ENCODE results near the gene KRI1.

KRI1 gene

DNA sequence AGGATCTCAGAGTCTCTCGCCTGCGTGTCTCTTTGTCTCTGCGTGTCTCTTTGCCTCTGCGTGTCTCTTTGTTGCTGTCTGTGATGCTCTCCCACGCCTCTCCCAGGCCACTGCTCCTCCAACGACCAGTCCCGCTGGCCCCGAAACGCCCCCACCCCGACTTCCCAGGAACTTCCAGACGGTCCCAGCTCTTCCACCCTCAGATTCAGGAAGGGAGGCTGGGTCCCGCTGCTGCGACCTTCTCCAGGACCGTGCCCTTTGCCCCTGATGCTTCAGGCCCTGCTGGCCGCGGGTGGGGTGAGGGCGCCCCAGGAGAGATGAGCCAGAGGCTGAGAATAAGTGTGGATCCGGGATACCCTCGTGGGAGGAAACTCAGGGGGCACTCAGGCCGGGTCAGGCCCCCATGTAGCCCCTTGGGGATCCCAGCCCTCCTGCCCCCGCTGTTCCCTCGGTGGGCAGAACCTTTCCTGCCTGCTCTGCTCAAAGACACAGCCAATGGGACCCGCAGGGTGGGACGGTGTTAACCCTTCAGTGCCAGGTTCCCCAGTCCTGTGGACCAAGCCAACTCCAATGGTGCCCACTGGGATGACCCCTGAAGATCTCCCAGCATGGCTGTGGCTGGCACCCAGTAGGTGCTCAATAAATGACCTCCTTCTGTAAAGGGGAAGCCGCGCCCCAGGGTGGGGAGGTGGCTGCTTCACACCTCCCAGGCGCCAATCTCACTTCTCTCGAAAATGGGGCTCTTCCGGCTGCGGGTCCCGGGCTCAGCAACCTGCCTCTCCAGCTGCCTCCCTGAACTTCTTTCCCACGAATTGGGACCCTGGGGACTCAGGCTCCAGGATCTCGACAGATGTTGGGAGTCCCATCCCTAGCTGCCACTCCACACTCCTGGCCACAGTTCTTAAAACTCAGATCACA, 47.1 kb downstream of the KRI1 start:
- DNase-seq (ENCODE audit: low read depth), result no peak

DNA sequence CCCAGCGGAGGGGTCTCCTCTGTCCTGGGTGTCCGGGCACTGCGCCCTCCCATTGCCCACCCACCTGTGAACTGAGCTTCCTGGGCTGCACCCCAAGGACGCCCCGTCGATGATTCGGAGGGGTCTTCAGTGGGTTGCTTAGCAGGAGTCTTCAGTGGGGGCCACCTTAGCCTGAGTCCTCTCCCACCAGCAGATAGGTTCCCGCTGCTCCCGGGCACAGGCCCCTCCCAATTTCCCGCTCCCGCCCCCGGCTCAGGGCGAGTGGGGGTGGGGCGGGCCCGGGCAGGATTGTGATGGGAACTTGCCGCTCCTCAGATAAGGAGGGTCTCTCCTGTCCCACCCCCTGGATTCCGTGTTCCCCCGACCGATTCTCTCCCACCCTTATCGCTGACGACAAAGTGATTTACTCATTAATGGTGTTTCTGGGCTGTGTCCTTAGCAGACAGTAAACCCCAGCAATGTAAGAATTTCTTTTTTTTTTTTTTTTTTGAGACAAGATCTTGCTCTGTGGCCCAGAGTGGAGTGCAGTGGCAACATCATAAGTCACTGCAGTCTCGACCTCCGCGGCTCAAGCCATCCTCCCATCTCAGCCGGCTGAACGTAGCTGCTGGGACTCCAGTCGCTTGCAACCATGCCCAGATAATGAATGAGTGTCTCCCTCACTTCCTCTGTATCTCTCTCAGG, 47.9 kb downstream of the KRI1 start:
- peak; percentile 67 for DNase-seq (ENCODE audit: low read depth)

- peak; percentile 32 for DNase-seq (ENCODE audit: low read depth)
Observed at GRCh38 chr19:10517361-10517759, 48.5 kb downstream of the KRI1 start, which contains the start of gene S1PR5. Gene S1PR5 (minus strand): TSS chr19:10517447. CDS start chr19:10515011, 2,436 bp downstream.

- DNase-seq (ENCODE audit: low read depth), result peak; percentile 57
Observed at GRCh38 chr19:10516671-10517286, 49.0 kb downstream of the KRI1 start.

GRCh38 chr19:10516064-10516385, 49.8 kb downstream of the KRI1 start:
- no peak for DNase-seq (ENCODE audit: low read depth)

DNA sequence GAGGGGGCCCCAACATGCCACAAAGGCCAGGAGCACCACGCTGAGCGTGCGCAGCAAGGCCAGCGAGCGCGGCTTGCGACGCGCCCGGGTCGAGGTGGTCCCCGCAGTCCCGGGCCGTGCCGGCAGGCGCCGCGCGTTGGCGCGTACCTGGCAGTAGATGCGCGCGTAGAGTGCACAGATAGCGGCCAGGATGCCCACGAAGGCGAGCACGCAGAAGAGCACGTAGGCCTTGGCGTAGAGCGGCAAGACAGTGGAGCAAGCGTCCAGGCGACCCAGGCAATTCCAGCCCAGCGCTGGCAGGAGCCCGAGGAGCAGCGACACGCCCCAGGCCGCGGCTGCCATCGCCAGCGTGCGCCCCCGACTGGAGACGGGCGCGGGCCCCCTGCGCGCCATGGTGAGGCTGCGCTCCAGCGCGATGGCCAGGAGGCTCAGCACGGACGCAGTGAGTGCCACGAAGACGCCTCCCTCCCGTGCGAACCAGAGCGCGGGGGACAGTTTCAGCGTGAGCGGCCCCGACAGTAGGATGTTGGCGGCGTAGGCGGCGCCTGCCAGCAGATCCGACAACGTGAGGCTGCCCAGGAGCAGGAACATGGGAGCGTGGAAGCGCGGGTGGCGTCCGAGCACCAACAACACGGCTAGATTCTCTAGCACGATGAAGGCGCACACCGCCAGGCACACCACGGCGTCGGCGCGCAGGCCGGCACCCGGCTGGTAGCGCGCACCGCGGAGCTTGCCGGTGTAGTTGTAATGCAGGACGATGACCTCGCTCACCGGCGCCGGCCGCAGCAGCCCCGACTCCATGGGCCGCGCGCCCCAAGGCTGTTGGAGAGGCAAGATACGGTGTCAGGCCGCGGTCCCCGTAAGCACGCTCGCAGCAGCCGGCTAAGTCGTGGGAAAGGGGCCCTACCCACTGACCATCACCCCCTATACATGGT, 51.3 kb downstream of the KRI1 start:
- DNase-seq (ENCODE audit: low read depth), result peak; percentile 15

GRCh38 chr19:10513223-10513622, 52.6 kb downstream of the KRI1 start:
- no peak for DNase-seq (ENCODE audit: low read depth)

DNA sequence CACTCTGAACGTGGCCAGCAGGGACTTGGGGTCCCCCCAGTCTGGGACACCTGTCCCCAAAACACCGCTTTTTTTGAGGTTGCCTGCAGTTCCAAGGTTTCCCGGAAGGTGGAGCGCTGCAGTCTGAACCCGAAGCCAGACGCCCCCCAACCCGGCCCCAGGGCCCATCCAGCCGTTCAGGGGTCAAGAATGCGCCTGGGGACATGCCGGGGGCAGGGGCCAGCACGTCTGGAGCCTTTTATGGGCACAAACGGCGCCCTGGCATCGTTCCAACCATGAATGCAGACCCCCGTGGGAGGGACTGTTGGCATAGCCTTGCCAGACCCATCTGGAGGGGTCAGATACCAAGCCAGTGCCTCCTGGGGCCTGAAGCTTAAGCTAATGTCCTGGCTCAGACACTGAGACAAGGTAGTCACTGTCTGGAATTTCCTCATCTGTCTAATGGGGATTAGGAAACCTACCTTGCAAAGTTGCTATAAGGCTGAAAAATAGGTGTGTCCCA, 55.5 kb downstream of the KRI1 start:
- DNase-seq (ENCODE audit: low read depth), result peak; percentile 18

GRCh38 chr19:10508707-10509106, 57.1 kb downstream of the KRI1 start:
- no peak for DNase-seq (ENCODE audit: low read depth)

DNA sequence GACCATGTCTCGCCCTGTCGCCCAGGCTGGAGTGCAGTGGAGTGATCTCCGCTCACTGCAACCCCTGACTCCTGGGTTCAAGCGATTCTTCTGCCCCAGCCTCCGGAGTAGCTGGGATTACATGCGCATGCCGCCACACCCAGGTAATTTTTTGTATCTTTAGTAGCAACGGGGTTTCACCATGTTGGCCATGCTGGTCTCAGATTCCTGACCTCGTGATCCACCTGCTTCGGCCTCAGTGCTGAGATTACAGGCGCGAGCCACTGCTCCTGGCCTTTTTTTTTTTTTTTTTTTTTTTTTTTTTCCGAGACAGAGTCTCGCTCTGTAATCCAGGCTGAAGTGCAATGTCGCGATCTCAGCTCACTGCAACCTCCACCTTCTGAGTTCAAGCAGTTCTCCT, 57.8 kb downstream of the KRI1 start:
- no peak for DNase-seq (ENCODE audit: low read depth)

DNA sequence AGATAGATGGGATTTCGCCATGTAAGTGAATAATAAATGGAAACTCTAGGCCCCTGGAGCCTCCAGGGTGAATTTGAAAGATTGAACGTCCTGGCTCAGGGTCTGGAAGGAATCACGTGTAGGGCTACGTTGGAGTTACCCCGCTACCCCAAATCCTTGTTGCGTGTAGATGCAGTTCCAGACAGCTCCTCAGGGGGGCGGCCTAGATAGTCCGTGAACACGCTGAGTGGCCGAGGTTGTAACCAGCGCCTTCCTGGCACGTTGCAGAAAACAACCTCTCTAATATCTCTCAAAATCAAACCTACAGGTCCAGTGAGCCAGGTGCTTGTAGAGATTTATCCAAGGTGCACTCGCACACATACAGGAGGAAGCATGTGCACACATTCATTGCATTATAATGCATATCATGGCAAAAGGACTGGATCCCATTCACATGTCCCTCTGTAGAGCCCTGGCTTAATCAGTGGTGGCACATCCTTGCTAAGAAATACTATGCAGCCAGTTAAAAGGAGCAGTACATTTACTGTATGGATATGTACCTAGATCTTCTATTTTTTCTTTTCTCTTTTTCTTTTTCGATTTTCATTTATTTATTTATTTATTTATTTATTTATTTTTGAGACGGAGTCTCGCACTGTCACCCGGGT, 60.1 kb downstream of the KRI1 start:
- DNase-seq (ENCODE audit: low read depth), result peak; percentile 59

Data from EH (cell line).